HCT116 (cell line): ENCODE results near the gene JPH3. TPM values are rescaled to one million over a fixed set of nuclear protein-coding genes. Genes with fewer than 3 reads are reported as not detected.

ENCODE experiments used
- ATAC-seq: fragments of 200-7000 bp; cut with Tn5 transposase; 2 replicates; pipeline ENCODE4 v1.9.1; 2020; ENCODE audit warnings: mild to moderate bottlenecking, moderate library complexity
- Bru-seq: library from RNA; stranded (reverse); fragments of 400-500 nt; gene quantifications from one replicate; lab custom pipeline; 2021; lab: Mats Ljungman, UMichigan
- BruChase-seq, 2 experiments: library from RNA; stranded (reverse); fragments of 400-500 nt; gene quantifications; one replicate each; lab custom pipeline; 2021; lab: Mats Ljungman, UMichigan
- BruUV-seq: library from RNA; stranded (reverse); fragments of 400-500 nt; replicated peaks from 2 replicates; lab custom pipeline; 2021; lab: Mats Ljungman, UMichigan
- CTCF ChIA-PET: fragments of 300-600 bp; sonication (Branson Sonifier 250); formaldehyde crosslinking; loops from one replicate; lab custom pipeline; 2021; ENCODE audit warnings: antibody characterized with exemption; lab: Charles Lee
- POLR2A ChIA-PET: fragments of 300-600, 350-600 bp; sonication (Branson Sonifier 250); formaldehyde crosslinking; loops from one replicate; lab custom pipeline; 2021; ENCODE audit warnings: antibody characterized with exemption; lab: Charles Lee
- RAD21 ChIA-PET, 2 experiments: fragments of 300-600 bp; sonication (Branson Sonifier 250); formaldehyde crosslinking; loops; one replicate each; lab custom pipeline; 2023; ENCODE audit warnings: low total read pairs in 2 of 2; ENCODE audit not compliant: uncharacterized antibody in 2 of 2, unreplicated experiment in 2 of 2, low non-redundant PET in 1 of 2; lab: Charles Lee
- DNase-seq: peaks from one replicate; pipeline ENCODE4 v3.0.0-alpha.2; 2010; ENCODE audit warnings: low read depth, low spot score
- H2AFZ ChIP-seq: fragments of 200-600 bp; shearing (Covaris generic), sonication (generic); 2 replicates; pipeline ENCODE4 v1.6.1; 2017; ENCODE audit warnings: low read depth, mixed run types, mixed read lengths, antibody characterized with exemption, low read length; ENCODE audit not compliant: poor library complexity, severe bottlenecking
- H3K27ac ChIP-seq: 2 replicates; pipeline ENCODE4 v1.5.1; 2012; ENCODE audit warnings: low read depth, low read length
- H3K27me3 ChIP-seq: fragments of 200-600 bp; sonication (generic); 2 replicates; pipeline ENCODE4 v1.6.1; 2016; ENCODE audit warnings: mixed run types, low read length, mixed read lengths; ENCODE audit not compliant: insufficient read depth
- H3K36me3 ChIP-seq, 2 experiments: fragments of 200-500 bp in 1 of 2; fragments of 200-600 bp in 1 of 2; sonication (Bioruptor generic) in 1 of 2; sonication (generic) in 1 of 2; 2 replicates each; pipeline versions ENCODE4 v1.5.1 to v1.6.1; 2014 to 2016; ENCODE audit warnings: low read length in 2 of 2, inconsistent platforms in 1 of 2, mixed read lengths in 1 of 2, mixed run types in 1 of 2; ENCODE audit not compliant: insufficient read depth in 2 of 2, control insufficient read depth in 1 of 2
- H3K4me1 ChIP-seq, 2 experiments: fragments of 200-600 bp in 1 of 2; sonication (generic) in 1 of 2; 2 replicates each; pipeline versions ENCODE4 v1.5.1 to v1.6.1; 2012 to 2017; ENCODE audit warnings: low read length in 2 of 2, inconsistent platforms in 1 of 2, mild to moderate bottlenecking in 1 of 2, mixed read lengths in 1 of 2, mixed run types in 1 of 2, moderate library complexity in 1 of 2; ENCODE audit not compliant: insufficient read depth in 2 of 2, control insufficient read depth in 1 of 2
- H3K4me2 ChIP-seq: fragments of 200-600 bp; sonication (generic); 2 replicates; pipeline ENCODE4 v1.6.1; 2017; ENCODE audit warnings: mixed run types, low read length, mixed read lengths
- H3K4me3 ChIP-seq, 2 experiments: fragments of 200-600 bp in 1 of 2; sonication (generic) in 1 of 2; replicated peaks in 1 of 2; 2 replicates each; pipeline ENCODE4 v1.5.1; 2011 to 2016; ENCODE audit warnings: low read length in 2 of 2, control low read depth in 1 of 2, low read depth in 1 of 2, mild to moderate bottlenecking in 1 of 2, mixed read lengths in 1 of 2, mixed run types in 1 of 2
- H3K79me2 ChIP-seq: fragments of 200-600 bp; sonication (generic); 2 replicates; pipeline ENCODE4 v1.6.1; 2017; ENCODE audit warnings: mild to moderate bottlenecking, mixed run types, low read length, moderate library complexity, mixed read lengths; ENCODE audit not compliant: insufficient read depth
- H3K9ac ChIP-seq: fragments of 200-600 bp; sonication (generic); 2 replicates; pipeline ENCODE4 v1.6.1; 2016; ENCODE audit warnings: low read length, mixed read lengths
- H3K9me2 ChIP-seq: fragments of 200-600 bp; sonication (generic), shearing (Covaris generic); 2 replicates; pipeline ENCODE4 v1.6.1; 2017; ENCODE audit warnings: mixed run types, mild to moderate bottlenecking, moderate library complexity; ENCODE audit not compliant: insufficient read depth
- H3K9me3 ChIP-seq, 2 experiments: fragments of 200-500 bp in 1 of 2; fragments of 200-600 bp in 1 of 2; sonication (Bioruptor generic) in 1 of 2; sonication (generic) in 1 of 2; 2 replicates each; pipeline ENCODE4 v1.6.1; 2014 to 2017; ENCODE audit warnings: low read length in 2 of 2, mixed read lengths in 2 of 2, inconsistent platforms in 1 of 2, low read depth in 1 of 2, mild to moderate bottlenecking in 1 of 2, mixed run types in 1 of 2, moderate library complexity in 1 of 2; ENCODE audit not compliant: control insufficient read depth in 1 of 2, insufficient read depth in 1 of 2
- H4K20me1 ChIP-seq: fragments of 200-600 bp; sonication (generic), shearing (Covaris generic); 2 replicates; pipeline ENCODE4 v1.6.1; 2017; ENCODE audit warnings: mixed run types, mild to moderate bottlenecking, moderate library complexity; ENCODE audit not compliant: insufficient read depth
- CBX3 ChIP-seq: IDR thresholded peaks from 2 replicates; pipeline ENCODE4 v1.6.1; 2012; ENCODE audit warnings: low read depth
- CEBPB ChIP-seq: IDR thresholded peaks from 2 replicates; pipeline ENCODE4 v1.6.1; 2012; ENCODE audit warnings: low read depth
- CTCF ChIP-seq, 3 experiments: fragments of 200-600 bp in 1 of 3; sonication (generic) in 1 of 3; IDR thresholded peaks in 2 of 3; conservative IDR thresholded peaks in 1 of 3; 2 replicates each; pipeline ENCODE4 v1.5.1; 2012 to 2017; ENCODE audit warnings: low read depth in 2 of 3, low read length in 2 of 3, antibody characterized with exemption in 1 of 3, borderline replicate concordance in 1 of 3, control low read depth in 1 of 3, mild to moderate bottlenecking in 1 of 3, mixed read lengths in 1 of 3, mixed run types in 1 of 3, moderate library complexity in 1 of 3; ENCODE audit not compliant: insufficient read depth in 1 of 3
- EGR1 ChIP-seq: IDR thresholded peaks from 2 replicates; pipeline ENCODE4 v1.6.1; 2012; ENCODE audit warnings: low read depth
- ELF1 ChIP-seq: IDR thresholded peaks from 2 replicates; pipeline ENCODE4 v1.6.1; 2012; ENCODE audit warnings: low read depth, borderline replicate concordance
- JUND ChIP-seq: IDR thresholded peaks from 2 replicates; pipeline ENCODE4 v1.6.1; 2012
- POLR2A ChIP-seq: IDR thresholded peaks from 2 replicates; pipeline ENCODE4 v1.7.0; 2011; ENCODE audit warnings: borderline replicate concordance; ENCODE audit not compliant: insufficient read depth, insufficient read length; ENCODE audit errors: extremely low read depth
- ZFX ChIP-seq: fragments of 450-650 bp; IDR thresholded peaks from 2 replicates; pipeline ENCODE4 v1.6.1; 2017
- ZNF274 ChIP-seq: fragments of 200-500 bp; sonication (Bioruptor generic); IDR thresholded peaks from 2 replicates; pipeline ENCODE4 v1.6.1; 2014; ENCODE audit warnings: mild to moderate bottlenecking, low read depth, low read length, inconsistent platforms
- intact Hi-C: fragments of 100-400 bp; cut with micrococcal nuclease; formaldehyde crosslinking; loops from 2 replicates; pipeline ENCODE4 v1.10.0; 2022
- long read RNA-seq: library from polyadenylated mRNA; unstranded; transcript quantifications from one replicate; pipeline ENCODE4 v2.0.0, GENCODE V29; 2021; ENCODE audit not compliant: unreplicated experiment
- polyA plus RNA-seq: library from polyadenylated mRNA; unstranded; fragments of >200 nt; gene quantifications from 2 replicates; pipeline ENCODE4 v1.2.1, GENCODE V29; 2012; ENCODE audit warnings: missing spikeins
- total RNA-seq: library from RNA; stranded (reverse); gene quantifications from one replicate; pipeline ENCODE4 v1.2.1, GENCODE V29; 2021; ENCODE audit not compliant: unreplicated experiment
- TF ChIP-seq, protein P1 (sequence below): IDR thresholded peaks from 2 replicates; pipeline ENCODE4 v1.6.1; 2011; ENCODE audit warnings: mild to moderate bottlenecking, low read length, moderate library complexity; ENCODE audit not compliant: insufficient replicate concordance; ENCODE audit errors: extremely low read depth

The JPH3 gene
- total RNA-seq (0.10 TPM), Bru-seq, nascent RNA (percentile 1 among the genes with signal in this experiment), BruChase-seq, experiment 1, labeled RNA remaining after a 6-hour chase (percentile 3 among the genes with signal in this experiment), BruChase-seq, experiment 2, labeled RNA remaining after a 2-hour chase (percentile 1 among the genes with signal in this experiment)
- 0.09 TPM in 2 replicates for polyA plus RNA-seq
- long read RNA-seq, result 0 reads

GRCh38 chr16:87602001-87602775 lies at the start of gene JPH3:
Gene JPH3 (plus strand): TSS chr16:87602508. CDS start chr16:87603147, 639 bp downstream.
- RAD21 ChIA-PET, result no interaction called here
- H4K20me1 ChIP-seq, result no peaks in the 10 kb centered on the region
- ATAC-seq (no peak), DNase-seq (no peak)
- BruUV-seq, result no TSS peak
- H3K4me3 ChIP-seq, result no peak within 1 kb of the TSS
- no peak within 1 kb of the TSS for H3K9ac ChIP-seq
- H3K9me3 ChIP-seq, result no peaks in the 10 kb centered on the region
- H3K79me2 ChIP-seq, result no peaks in the 10 kb centered on the region
- H3K27me3 ChIP-seq, result peaks cover 65% of the 10 kb centered on the region
- no peaks in the 10 kb centered on the region for H3K9me2 ChIP-seq
- H2AFZ ChIP-seq, result no peak within 1 kb of the TSS
- no peaks in the 10 kb centered on the region for H3K4me1 ChIP-seq
- TF ChIP-seq ZNF274 (no peak), ZFX (no peak)
- intact Hi-C loops, result no loop called here
- no peaks in the 10 kb centered on the region for H3K36me3 ChIP-seq
- H3K4me2 ChIP-seq, result no peak within 1 kb of the TSS
- CTCF ChIA-PET, result no interaction called here
- POLR2A ChIA-PET, result no interaction called here
- no peak within 1 kb of the TSS for H3K27ac ChIP-seq

DNA sequence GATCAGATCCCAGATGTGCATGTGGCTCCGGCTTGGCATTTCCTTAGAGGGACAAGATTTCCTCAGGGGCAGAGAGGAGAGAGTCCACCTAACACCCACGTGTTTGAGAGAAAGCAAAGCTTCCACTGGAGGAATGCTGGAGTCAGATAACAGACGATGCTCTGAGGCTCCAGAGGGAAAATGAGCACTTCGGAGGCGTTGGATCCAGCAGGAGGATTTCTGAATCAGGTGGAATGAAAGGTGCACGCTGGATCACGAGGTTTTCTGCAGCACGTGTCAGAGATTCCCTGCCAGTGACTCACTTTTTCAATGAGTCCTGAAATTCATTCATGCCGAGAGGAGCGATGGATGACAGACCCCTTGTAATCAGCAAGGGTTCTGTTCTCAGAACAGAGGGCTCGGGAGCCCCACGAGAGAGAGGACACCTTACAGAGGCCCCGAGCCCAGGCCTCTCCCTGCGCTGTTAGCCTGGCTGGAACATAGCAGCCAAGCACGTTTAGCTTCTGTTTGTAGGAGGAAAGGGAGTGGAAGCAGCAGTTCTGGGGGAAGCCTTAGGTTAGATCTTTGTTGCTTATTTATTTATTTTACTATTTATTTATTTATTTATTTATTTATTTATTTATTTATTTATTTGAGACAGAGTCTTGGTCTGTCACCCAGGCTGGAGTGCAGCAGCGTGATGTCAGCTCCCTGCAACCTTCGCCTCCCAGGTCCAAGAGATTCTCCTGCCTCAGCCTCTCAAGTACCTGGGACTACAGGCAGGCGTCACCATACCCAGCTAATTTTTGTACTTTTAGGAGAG lies 49.3 kb upstream of the JPH3 start:
- no peak overlapping the region for H3K27ac ChIP-seq
- H3K27me3 ChIP-seq, result peaks cover 11% of the 10 kb centered on the region; the same call in 1 of the 2 replicates
- BruUV-seq, result no TSS peak
- ChIA-PET CTCF (interaction anchor here (1.7 kb wide), 1 partner anchor 13 kb away, joined by 5 read pairs; no protein-coding TSS in a partner anchor), RAD21 (interaction anchor here in 1 of 2 experiments (1.1 kb wide), 1 partner anchor 83 kb away, joined by 3 read pairs; no protein-coding TSS in a partner anchor), POLR2A (no interaction called here)
- peak overlapping the region; percentile 9 for H3K4me2 ChIP-seq
- no peaks in the 10 kb centered on the region for H3K79me2 ChIP-seq
- DNase-seq (no peak), ATAC-seq (peak; percentile 16; the same call in 1 of the 2 replicates)
- no peaks in the 10 kb centered on the region for H3K9me3 ChIP-seq
- no peaks in the 10 kb centered on the region for H3K36me3 ChIP-seq
- H3K9me2 ChIP-seq, result no peaks in the 10 kb centered on the region
- TF ChIP-seq CBX3 (no peak), JUND (no peak), CEBPB (no peak), ELF1 (no peak), EGR1 (no peak), CTCF (IDR thresholded peaks at IDR 0.05 in 2 of 3, conservative IDR thresholded peaks at IDR 0.05 in 1 of 3; ENCODE audit: borderline replicate concordance in 1 of 3, insufficient read depth in 1 of 3, low read depth in 2 of 3, low read length in 2 of 3) (no peak), POLR2A (no peak), ZNF274 (no peak)
- TF ChIP-seq, protein P1, sequence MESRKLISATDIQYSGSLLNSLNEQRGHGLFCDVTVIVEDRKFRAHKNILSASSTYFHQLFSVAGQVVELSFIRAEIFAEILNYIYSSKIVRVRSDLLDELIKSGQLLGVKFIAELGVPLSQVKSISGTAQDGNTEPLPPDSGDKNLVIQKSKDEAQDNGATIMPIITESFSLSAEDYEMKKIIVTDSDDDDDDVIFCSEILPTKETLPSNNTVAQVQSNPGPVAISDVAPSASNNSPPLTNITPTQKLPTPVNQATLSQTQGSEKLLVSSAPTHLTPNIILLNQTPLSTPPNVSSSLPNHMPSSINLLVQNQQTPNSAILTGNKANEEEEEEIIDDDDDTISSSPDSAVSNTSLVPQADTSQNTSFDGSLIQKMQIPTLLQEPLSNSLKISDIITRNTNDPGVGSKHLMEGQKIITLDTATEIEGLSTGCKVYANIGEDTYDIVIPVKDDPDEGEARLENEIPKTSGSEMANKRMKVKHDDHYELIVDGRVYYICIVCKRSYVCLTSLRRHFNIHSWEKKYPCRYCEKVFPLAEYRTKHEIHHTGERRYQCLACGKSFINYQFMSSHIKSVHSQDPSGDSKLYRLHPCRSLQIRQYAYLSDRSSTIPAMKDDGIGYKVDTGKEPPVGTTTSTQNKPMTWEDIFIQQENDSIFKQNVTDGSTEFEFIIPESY, result no peak
- no peak overlapping the region for H3K4me3 ChIP-seq
- H3K9ac ChIP-seq, result no peak overlapping the region
- H4K20me1 ChIP-seq, result no peaks in the 10 kb centered on the region
- peaks cover 2 to 10% of the 10 kb centered on the region in 2 experiments; a peak in 2 of 4 replicates for H3K4me1 ChIP-seq
- H2AFZ ChIP-seq, result peak overlapping the region; percentile 49
- intact Hi-C loops, result no loop called here
